Activated B cell treated with CpG ODN at 0.5 μM for 24 hours (primary cell): ENCODE data around the gene STX2. TPM values are rescaled to one million over a fixed set of nuclear protein-coding genes. Genes with fewer than 3 reads are reported as not detected.

Source experiments
- ATAC-seq: fragments of 200-7000 bp; cut with Tn5 transposase; one replicate; pipeline ENCODE4 v1.10.0; 2021; ENCODE audit warnings: low read depth, mild to moderate bottlenecking, moderate library complexity
- CTCF ChIA-PET: fragments of 350-600 bp; sonication (Branson Sonifier 250); formaldehyde crosslinking; loops from one replicate; lab custom pipeline; 2021; ENCODE audit warnings: antibody characterized with exemption; lab: Charles Lee
- POLR2A ChIA-PET: fragments of 350-600 bp; sonication (Branson Sonifier 250); formaldehyde crosslinking; loops from one replicate; lab custom pipeline; 2021; ENCODE audit warnings: antibody characterized with exemption; lab: Charles Lee
- DNase-seq: peaks from one replicate; pipeline ENCODE4 v3.0.0; 2022
- H3K27ac Mint-ChIP-seq: one replicate; pipeline ENCODE4 v1.8.0; 2020; ENCODE audit warnings: mixed read lengths
- H3K27me3 Mint-ChIP-seq: one replicate; pipeline ENCODE4 v1.8.0; 2021; ENCODE audit warnings: mixed read lengths
- H3K36me3 Mint-ChIP-seq: one replicate; pipeline ENCODE4 v1.8.0; 2021; ENCODE audit warnings: low read depth, mixed read lengths
- H3K4me1 Mint-ChIP-seq: one replicate; pipeline ENCODE4 v1.8.0; 2021; ENCODE audit warnings: mixed read lengths
- H3K4me3 Mint-ChIP-seq: one replicate; pipeline ENCODE4 v1.8.0; 2020; ENCODE audit warnings: mild to moderate bottlenecking, mixed read lengths
- H3K9me3 Mint-ChIP-seq: one replicate; pipeline ENCODE4 v1.8.0; 2020; ENCODE audit warnings: mixed read lengths
- CTCF ChIP-seq: fragments of 200-600 bp; IDR thresholded peaks from one replicate; pipeline ENCODE4 v1.8.0; 2022; ENCODE audit warnings: antibody characterized with exemption, mild to moderate bottlenecking
- intact Hi-C: fragments of 100-400 bp; cut with micrococcal nuclease; formaldehyde crosslinking; loops from one replicate; pipeline ENCODE4 v1.15.1; 2024
- total RNA-seq: library from RNA; stranded (reverse); gene quantifications from 2 replicates; pipeline ENCODE4 v1.2.3, GENCODE V29; 2022

The STX2 gene
- total RNA-seq, 1 donor from 2014 or later: 11.0 TPM

- no peak for TF ChIP-seq CTCF
- intact Hi-C loops: no loop called here
- ChIA-PET CTCF (no interaction called here), POLR2A (no interaction called here)
- Mint-ChIP-seq H3K27me3 (no peaks in the 10 kb centered on the region), H3K4me1 (no peaks in the 10 kb centered on the region), H3K36me3 (peaks cover 67% of the 10 kb centered on the region), H3K9me3 (no peaks in the 10 kb centered on the region), H3K27ac (no peak overlapping the region), H3K4me3 (no peak overlapping the region)
- DNase-seq (no peak), ATAC-seq (no peak)
Measured at GRCh38 chr12:130804216-130804615, 34.8 kb downstream of the STX2 start.

- POLR2A ChIA-PET: no interaction called here
- DNase-seq (no peak), ATAC-seq (no peak)
- Mint-ChIP-seq H3K27me3 (no peaks in the 10 kb centered on the region), H3K4me1 (no peaks in the 10 kb centered on the region), H3K9me3 (no peaks in the 10 kb centered on the region), H3K36me3 (peaks cover 68% of the 10 kb centered on the region), H3K4me3 (no peak overlapping the region), H3K27ac (no peak overlapping the region)
- CTCF ChIA-PET: no interaction called here
- intact Hi-C loops: no loop called here
- TF ChIP-seq CTCF: no peak
Measured at GRCh38 chr12:130803702-130804101, 35.3 kb downstream of the STX2 start.

- H3K27me3 Mint-ChIP-seq: no peaks in the 10 kb centered on the region
- peaks cover 3% of the 10 kb centered on the region for H3K4me1 Mint-ChIP-seq
- ChIA-PET POLR2A (no interaction called here), CTCF (no interaction called here)
- TF ChIP-seq CTCF: no peak
- H3K9me3 Mint-ChIP-seq: no peaks in the 10 kb centered on the region
- H3K36me3 Mint-ChIP-seq: peaks cover 68% of the 10 kb centered on the region
- ATAC-seq: no peak
- H3K27ac Mint-ChIP-seq: no peak overlapping the region
- DNase-seq: no peak
- no peak overlapping the region for H3K4me3 Mint-ChIP-seq
- intact Hi-C loops: no loop called here
Measured at GRCh38 chr12:130800312-130800711, 38.7 kb downstream of the STX2 start.

GRCh38 chr12:130799051-130799450 is 40.0 kb downstream of the STX2 start:
- ChIA-PET CTCF (interaction anchor here (1.6 kb wide), 1 partner anchor 51 kb away, joined by 3 read pairs; no protein-coding TSS in a partner anchor), POLR2A (no interaction called here)
- intact Hi-C loops: no loop called here
- H3K27ac Mint-ChIP-seq: no peak overlapping the region
- H3K27me3 Mint-ChIP-seq: no peaks in the 10 kb centered on the region
- peaks cover 3% of the 10 kb centered on the region for H3K4me1 Mint-ChIP-seq
- ATAC-seq (no peak), DNase-seq (no peak)
- H3K9me3 Mint-ChIP-seq: no peaks in the 10 kb centered on the region
- H3K4me3 Mint-ChIP-seq: no peak overlapping the region
- no peak for TF ChIP-seq CTCF
- peaks cover 67% of the 10 kb centered on the region for H3K36me3 Mint-ChIP-seq

- H3K4me1 Mint-ChIP-seq: peaks cover 3% of the 10 kb centered on the region
- ChIA-PET CTCF (no interaction called here), POLR2A (no interaction called here)
- DNase-seq (no peak), ATAC-seq (peak; percentile 37)
- H3K27ac Mint-ChIP-seq: no peak overlapping the region
- H3K9me3 Mint-ChIP-seq: no peaks in the 10 kb centered on the region
- intact Hi-C loops: no loop called here
- peak overlapping the region; percentile 24 for H3K4me3 Mint-ChIP-seq
- no peak for TF ChIP-seq CTCF
- peaks cover 63% of the 10 kb centered on the region for H3K36me3 Mint-ChIP-seq
- no peaks in the 10 kb centered on the region for H3K27me3 Mint-ChIP-seq
Measured at GRCh38 chr12:130796985-130797686, 41.9 kb downstream of the STX2 start.
